GM11168 (cell line): ENCODE results near the gene SPCS2.
"Not testable (repeated sequence)": the region's sequence is repeated elsewhere in the genome, so short reads cannot be mapped to it uniquely, and the experiment has no call there.

Source experiments
- in situ Hi-C: fragments of 300-500 bp; cut with MboI; formaldehyde crosslinking; loops from one replicate; pipeline ENCODE4 v1.12.0; 2022; ENCODE audit warnings: low sequenced_read_pairs; ENCODE audit not compliant: unreplicated experiment

The SPCS2 gene

DNA sequence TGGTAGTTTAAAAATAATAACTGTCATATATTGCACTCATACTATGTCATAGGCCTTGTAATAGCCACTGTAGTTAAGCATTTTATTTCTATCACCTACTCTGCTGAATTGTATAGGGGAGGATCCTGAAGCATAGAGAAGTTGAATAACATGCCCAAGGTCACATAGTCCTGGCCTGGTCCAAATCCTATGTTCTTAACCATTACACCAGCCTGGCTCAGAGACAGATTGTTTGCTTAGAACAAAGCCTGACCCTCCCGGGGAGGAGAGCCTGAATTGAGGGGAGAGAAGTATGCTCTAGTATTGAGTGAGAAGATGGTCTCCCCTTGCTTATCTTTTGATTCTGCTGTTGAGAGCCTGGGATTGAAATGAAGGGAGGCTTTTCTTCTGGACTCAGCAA is 41.9 kb downstream of the SPCS2 start:
- in situ Hi-C loops = no loop called here

DNA sequence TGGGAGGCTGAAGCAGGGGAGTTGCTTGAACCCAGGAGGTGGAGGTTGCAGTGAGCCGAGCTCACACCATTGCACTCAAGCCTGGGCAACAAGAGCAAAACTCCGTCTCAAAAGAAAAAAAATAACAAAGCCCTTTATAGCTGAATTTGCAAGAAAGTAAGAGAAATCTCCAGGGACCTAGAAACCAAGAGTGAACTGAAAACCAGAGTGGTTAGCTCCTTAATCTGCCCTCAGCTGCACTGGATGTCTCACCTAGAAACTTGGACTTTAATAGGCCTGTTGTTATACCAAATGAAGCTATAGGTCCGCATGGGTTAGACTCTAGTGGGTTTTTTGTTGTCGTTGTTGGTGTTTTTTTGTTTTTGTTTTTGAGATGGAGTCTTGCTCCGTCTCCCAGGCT is 43.8 kb downstream of the SPCS2 start:
- in situ Hi-C loops = no loop called here

DNA sequence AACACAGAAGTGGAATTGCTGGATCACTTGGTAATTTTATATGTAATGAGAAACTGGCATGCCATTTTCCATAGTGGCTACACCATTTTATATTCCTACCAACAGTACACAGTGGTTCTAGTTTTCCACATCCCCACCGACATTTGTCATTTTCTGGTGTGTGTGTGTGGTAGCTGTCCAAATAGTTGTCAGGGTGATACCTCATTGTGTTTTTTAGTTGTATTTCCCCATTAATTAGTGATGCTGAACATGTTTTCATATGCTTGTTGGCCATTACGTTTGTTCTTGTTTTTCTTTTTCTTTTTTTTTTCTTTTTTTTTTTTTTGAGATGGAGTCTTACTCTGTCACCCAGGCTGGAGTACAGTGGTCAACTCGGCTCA is 51.9 kb downstream of the SPCS2 start:
- in situ Hi-C loops = no loop called here

DNA sequence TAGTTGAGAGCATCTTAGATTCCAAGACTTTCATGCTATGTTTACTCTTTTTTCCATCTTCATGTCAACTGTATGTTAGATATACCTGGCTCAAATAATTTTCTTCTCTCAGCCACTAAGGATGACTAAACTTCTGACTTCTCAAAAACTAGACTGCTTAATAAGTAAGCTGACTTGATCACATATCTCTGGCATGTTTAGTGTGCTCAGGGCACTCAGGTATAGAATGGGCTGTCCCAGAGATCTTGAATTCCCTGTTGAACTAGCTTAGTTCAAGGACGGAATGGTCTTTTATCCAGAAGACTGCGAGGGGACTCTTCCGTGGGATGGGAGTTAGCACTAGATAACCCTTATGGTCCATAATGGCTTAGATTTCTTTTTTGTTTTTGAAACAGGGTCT is 52.6 kb downstream of the SPCS2 start:
- in situ Hi-C loops = no loop called here

DNA sequence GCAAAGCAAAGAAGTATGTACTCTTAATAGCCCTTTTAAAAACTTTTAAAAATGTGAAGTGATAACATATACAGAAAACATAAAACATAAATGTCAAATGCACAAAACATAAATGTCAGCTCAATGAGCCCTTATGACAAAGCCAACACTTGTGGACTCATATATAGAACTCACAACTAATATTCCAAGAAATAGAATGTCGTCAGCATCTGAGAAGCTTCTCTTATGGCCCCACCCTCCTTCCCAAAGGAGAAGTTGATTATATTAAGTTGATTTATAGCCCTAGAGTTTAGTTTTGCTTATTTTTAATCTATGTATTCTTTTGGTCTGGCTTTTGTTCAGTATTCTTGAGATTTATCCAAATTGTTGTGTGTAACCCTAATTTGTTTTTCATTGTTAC is 53.5 kb downstream of the SPCS2 start:
- in situ Hi-C loops = no loop called here

DNA sequence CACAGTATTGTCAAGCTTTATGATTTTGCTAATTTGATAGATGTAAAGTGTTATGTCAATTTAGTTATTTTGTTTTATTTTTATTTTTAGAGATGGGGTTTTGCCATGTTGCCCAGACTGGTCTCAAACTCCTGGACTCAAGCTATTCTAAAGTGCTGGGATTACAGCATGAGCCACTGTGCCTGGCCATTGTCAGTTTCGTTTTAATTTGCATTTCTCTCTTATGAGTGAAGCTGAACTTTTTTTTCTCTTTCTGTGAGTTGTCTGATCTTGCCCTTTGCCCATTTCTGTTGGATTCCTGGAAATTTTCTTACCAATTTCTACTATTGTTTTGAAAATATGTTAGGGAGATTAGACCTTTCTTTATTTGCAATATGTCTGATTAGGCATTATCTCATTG is 55.1 kb downstream of the SPCS2 start:
- in situ Hi-C loops = no loop called here

DNA sequence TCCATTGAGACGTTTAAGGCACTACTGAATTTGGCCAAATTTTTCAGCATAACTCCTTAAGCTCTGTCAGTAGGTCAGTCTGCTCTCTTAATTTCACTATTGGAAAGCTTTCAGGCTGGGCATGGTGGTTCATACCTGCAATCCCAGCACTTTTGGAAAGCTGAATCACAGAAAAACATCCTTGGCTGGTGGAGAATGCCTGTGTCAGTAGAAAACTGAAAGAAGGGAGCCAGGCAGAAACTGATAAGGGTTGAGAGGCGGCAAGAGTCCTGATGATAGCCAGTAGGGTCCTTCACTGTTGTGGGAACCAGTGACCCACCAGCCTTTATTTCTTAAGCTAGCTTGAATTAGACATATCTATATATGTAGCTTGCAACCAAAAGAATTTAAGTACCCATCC is 62.3 kb downstream of the SPCS2 start:
- in situ Hi-C loops = no loop called here

DNA sequence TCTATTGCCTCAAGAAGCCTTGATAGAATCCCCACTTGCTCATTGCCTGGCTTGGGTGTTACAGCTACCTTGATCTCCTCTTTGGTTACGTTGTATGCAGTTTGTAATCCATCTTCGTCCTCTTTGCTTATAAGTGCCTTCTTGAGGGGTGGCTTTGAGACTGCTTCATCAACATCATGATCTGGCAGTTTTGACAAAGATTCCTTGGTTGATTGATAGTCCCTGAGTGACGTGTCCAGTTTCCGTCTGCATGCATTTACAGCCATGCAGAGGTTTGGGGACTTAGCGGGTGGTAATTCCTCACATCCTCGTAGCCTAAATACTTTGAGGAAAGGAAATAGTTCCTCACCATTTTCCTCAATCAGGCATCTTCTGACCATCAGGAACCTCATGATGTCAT is 62.8 kb downstream of the SPCS2 start:
- in situ Hi-C loops = no loop called here

DNA sequence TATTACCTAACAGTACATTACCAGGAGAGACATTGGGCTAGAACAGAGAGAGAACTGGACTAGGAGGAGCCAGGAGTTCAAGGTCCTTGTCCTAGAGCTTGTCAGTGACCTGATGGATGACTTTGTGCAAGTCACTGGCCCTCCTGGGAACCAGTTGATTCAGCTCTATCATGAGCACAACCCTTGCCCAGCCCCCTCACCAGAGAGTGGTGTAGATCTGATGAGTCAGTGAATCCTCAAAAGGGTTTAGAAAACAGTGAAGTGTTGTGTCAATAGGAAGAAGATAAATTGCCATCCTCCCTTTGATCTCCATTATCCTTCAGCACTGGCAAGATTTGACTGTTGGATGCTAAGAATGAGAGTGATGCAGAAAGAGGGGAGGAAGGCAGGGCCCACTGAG is 64.0 kb downstream of the SPCS2 start:
- in situ Hi-C loops = no loop called here

DNA sequence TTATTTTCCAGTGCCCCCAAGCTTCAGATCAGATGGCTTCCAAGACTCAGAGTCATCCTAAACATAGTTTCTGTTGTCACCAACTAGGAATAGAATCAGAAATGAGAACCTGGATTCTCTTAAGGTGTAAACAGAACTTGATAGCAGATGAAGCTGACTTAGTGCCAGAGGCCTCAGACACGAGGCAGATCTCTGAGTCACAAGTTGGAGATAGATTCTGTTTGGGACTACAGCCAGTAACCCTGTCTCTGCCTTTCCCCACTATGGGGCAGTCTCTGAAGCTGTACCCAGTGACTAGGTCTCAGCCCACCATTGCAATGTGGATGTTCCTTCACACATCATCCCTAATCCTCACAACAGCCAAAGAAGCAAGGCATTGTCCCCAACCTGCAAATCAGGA is 65.1 kb downstream of the SPCS2 start:
- in situ Hi-C loops = no loop called here

DNA sequence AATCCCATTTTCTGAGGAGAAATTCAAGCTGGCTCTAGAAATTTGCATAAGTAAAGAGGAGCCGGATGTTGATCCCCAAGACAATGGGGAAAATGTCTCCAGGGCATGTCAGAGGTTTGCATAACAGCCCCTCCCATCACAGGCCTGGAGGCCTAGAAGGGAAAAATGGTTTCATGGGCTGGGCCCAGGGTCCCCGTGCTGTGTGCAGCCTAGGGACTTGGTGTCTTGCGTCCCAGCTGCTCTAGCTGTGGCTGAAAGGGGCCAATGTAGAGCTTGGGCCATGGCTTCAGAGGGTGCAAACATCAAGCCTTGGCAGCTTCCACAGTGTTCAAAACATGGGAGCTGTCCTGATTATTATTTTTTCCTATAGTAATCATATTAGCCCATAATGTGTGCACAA is 70.1 kb downstream of the SPCS2 start:
- in situ Hi-C loops = not testable (repeated sequence)

DNA sequence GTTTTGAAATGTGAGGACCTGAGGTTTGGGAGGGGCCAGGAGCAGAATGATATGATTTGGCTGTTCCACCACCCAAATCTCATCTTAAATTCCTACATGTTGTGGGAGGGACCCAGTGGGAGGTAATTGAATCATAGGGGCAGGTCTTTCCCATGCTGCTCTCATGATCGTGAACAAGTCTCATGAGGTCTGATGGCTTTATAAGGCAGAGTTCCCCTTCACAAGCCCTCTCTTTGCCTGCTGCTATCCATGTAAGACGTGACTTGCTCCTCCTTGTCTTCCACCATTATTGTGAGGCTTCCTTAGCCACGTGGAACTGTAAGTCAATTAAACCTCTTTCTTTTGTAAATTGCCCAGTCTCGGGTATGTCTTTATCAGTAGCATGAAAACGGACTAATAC is 71.3 kb downstream of the SPCS2 start:
- in situ Hi-C loops = not testable (repeated sequence)

DNA sequence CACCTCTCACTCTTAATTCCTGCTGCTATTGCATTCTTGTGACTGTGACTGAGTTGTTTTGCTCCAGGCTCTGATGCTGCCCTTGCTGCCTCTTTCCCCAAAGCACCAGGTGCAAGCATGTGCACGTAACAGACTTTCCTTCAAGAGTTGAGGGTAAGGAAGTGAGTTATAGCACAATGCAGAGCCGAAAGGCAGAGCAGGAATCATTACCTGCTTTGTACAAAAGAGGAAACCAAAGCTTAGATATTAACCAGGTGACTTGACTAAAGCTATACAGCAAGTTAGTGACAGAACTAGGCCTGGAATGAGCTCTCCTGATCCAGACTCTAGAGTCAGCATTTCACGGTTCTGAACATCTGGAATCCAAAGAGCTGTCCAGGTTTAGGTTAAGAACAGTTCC is 73.2 kb downstream of the SPCS2 start:
- in situ Hi-C loops = no loop called here

DNA sequence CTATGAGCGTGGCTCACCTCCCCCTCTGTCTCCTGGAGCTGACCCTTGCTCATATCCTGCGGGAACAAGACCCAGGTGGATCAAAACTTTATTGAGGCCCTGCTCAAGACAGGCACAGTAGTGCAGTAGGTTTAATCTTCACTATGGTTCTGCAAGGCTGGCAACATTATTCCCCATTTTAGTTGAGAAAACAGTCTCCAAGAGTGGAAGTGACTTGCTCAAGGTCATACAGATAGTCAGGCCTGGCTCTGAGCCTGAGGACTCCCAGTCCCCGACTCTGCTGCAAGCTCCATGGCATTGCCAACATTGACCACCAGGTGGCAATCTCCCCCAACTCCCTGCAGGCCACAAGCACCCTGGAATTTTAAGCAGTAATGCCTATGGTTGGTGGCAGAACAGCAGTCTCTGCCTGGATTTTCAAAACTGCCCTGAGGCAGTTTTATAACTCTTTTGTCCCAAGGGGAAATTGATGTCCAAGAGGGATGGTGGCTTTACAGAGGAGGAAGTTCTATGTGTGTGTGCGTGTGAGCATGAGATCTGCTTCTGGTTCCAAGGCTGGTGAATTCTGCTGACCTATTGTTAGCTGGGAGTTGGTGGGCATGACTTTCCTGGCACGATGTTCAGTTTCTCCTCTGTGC is 73.8 kb downstream of the SPCS2 start:
- in situ Hi-C loops = no loop called here

DNA sequence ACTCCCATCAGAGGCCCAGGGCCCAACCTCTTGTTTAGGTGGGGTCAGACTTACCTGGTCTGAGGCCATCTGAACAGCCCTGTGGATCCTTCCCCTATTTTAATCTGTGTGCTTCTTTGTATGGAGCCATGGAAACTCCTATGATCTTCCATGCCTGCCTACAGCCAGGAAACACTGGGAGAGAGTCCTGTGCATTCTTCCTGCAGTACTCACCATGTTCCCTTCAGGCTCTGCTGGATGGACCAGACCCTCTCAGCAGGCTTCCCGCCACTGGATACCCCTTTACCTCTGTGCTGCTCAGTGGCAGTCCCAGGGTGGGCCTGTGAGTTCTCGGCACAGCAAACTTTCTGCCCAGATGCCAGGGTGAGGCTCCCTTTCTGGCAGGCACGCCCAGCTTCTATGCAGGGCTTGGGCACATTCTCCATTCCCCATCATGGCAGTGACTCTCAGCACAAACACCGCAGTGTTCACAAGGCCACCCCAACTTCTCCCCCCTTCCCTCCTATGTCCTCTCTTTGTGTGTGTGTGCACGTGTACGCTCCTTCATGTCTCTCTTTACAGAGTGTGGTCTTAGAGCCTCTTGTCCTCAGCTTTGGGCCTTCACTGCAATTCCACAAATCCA is 74.5 kb downstream of the SPCS2 start:
- in situ Hi-C loops = no loop called here

DNA sequence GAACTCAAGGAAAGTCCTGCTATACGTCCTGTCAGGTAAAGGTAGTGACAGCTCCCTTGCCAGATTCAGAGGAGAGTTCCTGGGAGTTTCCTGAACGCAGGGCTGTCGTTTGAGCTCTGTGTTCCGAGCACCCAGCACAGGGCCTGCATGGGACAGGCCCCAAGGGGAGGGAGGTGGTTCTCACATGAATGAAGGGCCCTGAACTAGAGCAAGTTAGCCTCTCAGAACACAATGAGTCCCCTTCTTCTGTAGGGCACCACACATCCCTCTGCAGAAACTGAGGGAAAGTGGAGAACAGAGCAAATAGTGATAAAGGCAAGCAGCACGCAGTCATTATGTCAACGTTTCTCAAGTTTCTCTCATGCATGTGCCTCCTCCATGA is 75.0 kb downstream of the SPCS2 start:
- in situ Hi-C loops = no loop called here

DNA sequence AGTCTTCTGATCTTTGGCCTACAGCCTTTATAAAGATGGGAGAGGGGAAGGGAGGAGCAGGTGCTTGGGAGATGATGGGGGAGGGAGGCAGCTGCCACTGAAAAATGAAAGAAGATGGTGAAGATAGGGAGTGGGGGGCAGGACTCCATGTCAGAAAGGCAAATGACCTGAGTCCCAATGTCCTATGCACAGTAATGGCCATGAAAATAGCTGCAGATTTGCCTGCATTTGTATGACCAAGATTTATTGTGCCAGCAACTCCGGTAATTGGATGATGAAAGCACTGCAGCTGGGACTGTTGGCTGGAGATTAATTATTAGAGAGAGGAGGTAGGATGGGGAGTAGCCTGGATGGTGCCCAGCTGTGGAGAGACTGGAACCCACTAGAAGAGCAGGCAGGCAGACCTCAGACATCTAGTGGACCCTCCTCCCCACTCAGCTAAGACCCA is 75.7 kb downstream of the SPCS2 start:
- in situ Hi-C loops = no loop called here

DNA sequence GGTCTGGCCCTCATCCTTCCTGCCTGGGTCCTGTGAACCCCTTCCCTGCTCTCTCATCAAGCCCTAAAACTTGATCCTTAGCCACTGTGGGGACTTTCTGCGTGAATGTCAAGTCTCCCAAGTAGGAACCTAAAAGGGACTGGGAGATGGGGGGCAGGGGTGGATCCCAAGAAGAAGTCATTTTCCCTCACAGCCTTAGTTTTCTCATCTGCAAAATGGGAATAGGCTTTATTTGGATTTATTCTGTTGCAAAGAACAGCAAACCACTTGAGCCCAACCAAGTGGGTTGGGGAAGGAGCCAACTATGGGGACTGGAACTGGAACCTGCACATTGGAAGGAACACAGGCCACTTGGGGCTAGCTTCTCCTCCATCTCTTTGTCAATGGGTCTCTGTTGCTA is 76.5 kb downstream of the SPCS2 start:
- in situ Hi-C loops = no loop called here

DNA sequence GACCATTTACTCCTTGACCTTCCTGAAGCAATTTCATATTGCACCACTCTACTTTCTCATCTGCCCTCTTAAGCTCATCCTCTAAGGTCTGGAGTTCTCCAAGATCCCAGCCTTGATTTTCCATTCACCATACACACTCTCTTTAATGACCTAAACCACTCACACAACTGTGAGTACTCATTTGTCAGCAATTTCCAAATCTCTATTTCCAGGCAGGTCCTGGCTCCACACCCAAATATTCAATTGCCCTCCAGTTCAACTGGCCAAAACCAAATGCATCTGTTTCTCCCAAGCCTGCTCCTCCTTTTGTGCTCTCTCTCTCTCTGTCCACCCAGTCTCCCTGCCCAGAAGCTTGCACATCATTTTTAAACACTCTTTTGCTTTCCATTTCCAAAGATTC is 79.3 kb downstream of the SPCS2 start:
- in situ Hi-C loops = no loop called here
